Left ventricle myocardium inferior (tissue), 1 donor: ENCODE measurements around the gene LMCD1. TPM values are rescaled to one million over a fixed set of nuclear protein-coding genes. Genes with fewer than 3 reads are reported as not detected.
A peak's percentile ranks its signal among the peaks of the same experiment; 100 is the strongest.

Source experiments
- DNase-seq: peaks from one replicate; pipeline ENCODE4 v3.0.0-alpha.2; 2020
- H3K27ac ChIP-seq: fragments of 200-600 bp; replicated peaks from 2 replicates; pipeline ENCODE4 v1.8.0; 2021
- H3K27me3 ChIP-seq: fragments of 200-600 bp; 2 replicates; pipeline ENCODE4 v1.8.0; 2021; ENCODE audit warnings: low read depth
- H3K36me3 ChIP-seq: fragments of 200-600 bp; 2 replicates; pipeline ENCODE4 v1.8.0; 2021
- H3K4me1 ChIP-seq: fragments of 200-600 bp; 2 replicates; pipeline ENCODE4 v1.8.0; 2021
- H3K4me3 ChIP-seq: fragments of 200-600 bp; 2 replicates; pipeline ENCODE4 v1.8.0; 2021; ENCODE audit warnings: mild to moderate bottlenecking, moderate library complexity
- H3K9me3 ChIP-seq: fragments of 200-600 bp; replicated peaks from 2 replicates; pipeline ENCODE4 v1.8.0; 2021
- intact Hi-C: fragments of 100-400 bp; cut with micrococcal nuclease; formaldehyde crosslinking; loops from one replicate; pipeline ENCODE4 v1.11.0; 2022
- total RNA-seq: library from RNA; stranded (reverse); fragmentation: NEBNext Ultra II Directional; extraction: Animal tissue kit (Norgen Biotek cat#: 25700); gene quantifications from one replicate; pipeline ENCODE4 v1.2.1, GENCODE V29; 2021
- TF ChIP-seq, protein P1 (sequence below): fragments of 200-600 bp; IDR thresholded peaks from 2 replicates; pipeline ENCODE4 v1.8.0; 2021; ENCODE audit warnings: antibody characterized with exemption, mild to moderate bottlenecking, borderline replicate concordance
- donor health status: DM: no; HTN: yes; CAD: no; lungs with severe emphysema.

The LMCD1 gene
- total RNA-seq, 1 donor from 2014 or later: 72.9 TPM

DNA sequence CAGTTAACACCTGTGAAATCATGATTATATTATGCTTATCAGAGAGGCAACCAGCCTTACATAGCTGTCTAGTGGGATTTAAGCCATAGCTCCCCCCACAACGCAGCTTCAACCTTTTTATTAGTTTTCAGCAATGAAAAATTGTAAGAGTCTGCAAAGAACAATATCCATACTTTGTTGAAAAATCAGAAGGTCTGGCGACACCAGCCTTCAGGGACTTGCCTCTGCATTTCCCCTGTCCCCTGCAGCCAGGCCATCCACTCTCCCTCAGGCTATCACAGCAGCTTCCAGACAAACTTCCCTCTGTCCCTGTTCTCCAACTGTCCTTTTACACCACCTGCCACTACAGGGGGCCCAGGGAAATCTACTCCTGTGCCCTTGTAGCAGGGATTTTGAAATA, 83.0 kb downstream of the LMCD1 start:
- DNase-seq: no peak
- Histone ChIP-seq H3K27ac (no peak overlapping the region), H3K27me3 (no peaks in the 10 kb centered on the region), H3K4me3 (no peak overlapping the region), H3K4me1 (no peaks in the 10 kb centered on the region), H3K9me3 (no peaks in the 10 kb centered on the region), H3K36me3 (no peaks in the 10 kb centered on the region)
- TF ChIP-seq, protein P1, sequence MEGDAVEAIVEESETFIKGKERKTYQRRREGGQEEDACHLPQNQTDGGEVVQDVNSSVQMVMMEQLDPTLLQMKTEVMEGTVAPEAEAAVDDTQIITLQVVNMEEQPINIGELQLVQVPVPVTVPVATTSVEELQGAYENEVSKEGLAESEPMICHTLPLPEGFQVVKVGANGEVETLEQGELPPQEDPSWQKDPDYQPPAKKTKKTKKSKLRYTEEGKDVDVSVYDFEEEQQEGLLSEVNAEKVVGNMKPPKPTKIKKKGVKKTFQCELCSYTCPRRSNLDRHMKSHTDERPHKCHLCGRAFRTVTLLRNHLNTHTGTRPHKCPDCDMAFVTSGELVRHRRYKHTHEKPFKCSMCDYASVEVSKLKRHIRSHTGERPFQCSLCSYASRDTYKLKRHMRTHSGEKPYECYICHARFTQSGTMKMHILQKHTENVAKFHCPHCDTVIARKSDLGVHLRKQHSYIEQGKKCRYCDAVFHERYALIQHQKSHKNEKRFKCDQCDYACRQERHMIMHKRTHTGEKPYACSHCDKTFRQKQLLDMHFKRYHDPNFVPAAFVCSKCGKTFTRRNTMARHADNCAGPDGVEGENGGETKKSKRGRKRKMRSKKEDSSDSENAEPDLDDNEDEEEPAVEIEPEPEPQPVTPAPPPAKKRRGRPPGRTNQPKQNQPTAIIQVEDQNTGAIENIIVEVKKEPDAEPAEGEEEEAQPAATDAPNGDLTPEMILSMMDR: no peak
- intact Hi-C loops: no loop called here

DNA sequence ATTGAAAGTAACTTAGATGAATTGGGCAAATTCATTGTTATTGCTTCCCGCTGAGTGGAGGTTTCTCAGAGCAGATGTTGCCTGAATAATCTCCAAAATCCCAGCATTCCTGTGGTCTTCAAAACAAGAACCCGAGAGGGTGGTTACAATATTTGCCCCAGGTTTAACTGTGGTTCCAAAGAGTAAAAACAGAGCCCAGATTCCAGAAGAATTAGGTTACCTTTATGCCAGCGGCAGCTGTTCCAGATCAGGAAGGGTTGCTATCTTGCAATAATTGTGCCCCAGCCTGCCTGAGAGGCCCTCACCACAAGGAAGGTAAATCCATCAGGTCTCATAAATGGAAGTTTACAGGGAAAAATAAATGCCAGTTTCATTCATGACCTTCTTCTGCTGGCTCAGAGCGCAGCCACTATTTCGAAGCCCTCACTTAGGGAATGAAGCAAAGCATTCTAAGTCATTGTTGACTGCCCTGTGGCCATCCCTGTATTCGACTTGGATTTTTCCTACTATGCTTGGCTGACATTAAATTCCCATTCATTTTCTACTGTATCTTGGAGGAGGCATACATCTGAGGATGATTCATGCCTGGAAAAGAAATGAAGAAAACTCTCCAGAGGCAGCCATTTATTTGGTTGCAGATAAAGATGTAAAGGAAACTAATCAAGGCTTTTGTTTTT, 88.4 kb downstream of the LMCD1 start:
- DNase-seq: no peak
- no peak overlapping the region for H3K4me3 ChIP-seq
- intact Hi-C loops: no loop called here
- H3K27ac ChIP-seq: no peak overlapping the region
- H3K27me3 ChIP-seq: no peaks in the 10 kb centered on the region
- TF ChIP-seq, protein P1: no peak
- no peaks in the 10 kb centered on the region for H3K36me3 ChIP-seq
- no peaks in the 10 kb centered on the region for H3K9me3 ChIP-seq
- H3K4me1 ChIP-seq: peaks cover 22% of the 10 kb centered on the region

DNA sequence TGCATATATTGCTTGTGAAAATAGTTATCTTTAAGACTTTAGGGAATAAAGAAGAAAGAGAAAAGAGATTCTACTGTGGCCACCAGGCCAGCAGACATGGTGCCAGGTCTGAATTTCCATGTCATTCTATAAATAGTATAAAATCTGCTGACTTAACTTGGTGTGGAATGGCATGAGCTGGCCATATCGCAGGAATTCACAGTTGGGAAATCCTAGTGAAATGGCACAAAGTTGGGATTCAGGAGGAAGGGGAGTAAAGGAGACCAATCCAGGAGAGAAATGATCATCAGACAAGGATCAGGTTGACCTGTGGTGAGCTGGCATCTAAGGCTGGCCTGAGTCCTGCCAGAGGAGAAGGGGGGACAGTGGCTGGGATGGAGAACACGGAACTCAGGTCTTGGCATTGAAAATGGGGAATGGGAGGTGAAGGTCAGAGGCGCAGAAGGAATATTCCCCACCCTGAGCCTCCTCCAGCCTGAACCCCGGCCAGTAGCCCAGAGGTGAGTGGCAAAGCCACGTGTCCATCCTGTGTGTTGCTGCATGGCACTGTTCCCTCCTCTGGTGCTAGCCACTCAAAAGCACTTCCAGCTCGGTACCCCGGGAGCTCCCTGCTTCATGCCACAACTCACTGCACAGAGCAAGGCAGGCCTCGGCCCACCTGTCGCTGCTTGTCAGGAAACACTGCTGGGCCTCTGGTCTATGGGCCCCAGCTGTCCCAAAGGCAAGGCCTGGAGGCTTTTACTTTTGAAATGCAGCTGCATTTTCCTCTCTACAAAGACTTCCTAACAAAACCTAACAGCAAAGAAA, 91.6 kb downstream of the LMCD1 start:
- peak overlapping the region; percentile 77 for H3K27ac ChIP-seq
- TF ChIP-seq, protein P1: no peak

DNA sequence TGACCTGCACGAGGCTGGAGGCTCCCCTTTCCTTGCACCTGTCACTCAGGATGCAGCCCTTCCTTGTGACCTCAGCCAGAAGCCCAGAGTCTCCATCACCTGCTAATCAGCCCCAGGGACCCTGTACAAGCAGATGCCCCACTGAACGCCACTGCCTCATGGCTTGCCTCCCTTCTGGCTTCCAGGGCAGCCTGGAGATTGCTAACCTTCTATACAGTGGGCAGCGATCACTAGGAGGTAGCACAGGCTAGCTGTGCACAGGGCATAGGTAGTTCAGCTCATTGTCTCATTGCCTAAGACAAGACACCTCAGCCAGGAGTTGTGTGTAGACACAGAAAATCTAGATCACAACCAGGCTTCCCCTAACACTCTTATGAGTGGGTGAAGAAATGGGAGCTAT, 93.6 kb downstream of the LMCD1 start:
- no peak overlapping the region for H3K4me3 ChIP-seq
- peak overlapping the region; percentile 30 for H3K27ac ChIP-seq
- intact Hi-C loops: no loop called here
- DNase-seq: no peak
- H3K4me1 ChIP-seq: peaks cover 44% of the 10 kb centered on the region
- TF ChIP-seq, protein P1: no peak
- no peaks in the 10 kb centered on the region for H3K36me3 ChIP-seq
- H3K27me3 ChIP-seq: no peaks in the 10 kb centered on the region
- no peaks in the 10 kb centered on the region for H3K9me3 ChIP-seq

More for the DNA sequence above, 91.6 kb downstream of the LMCD1 start:
- Histone ChIP-seq H3K4me3 (no peak overlapping the region), H3K9me3 (no peaks in the 10 kb centered on the region), H3K27me3 (no peaks in the 10 kb centered on the region), H3K36me3 (no peaks in the 10 kb centered on the region), H3K4me1 (peaks cover 44% of the 10 kb centered on the region)
- intact Hi-C loops: no loop called here
- DNase-seq: no peak

DNA sequence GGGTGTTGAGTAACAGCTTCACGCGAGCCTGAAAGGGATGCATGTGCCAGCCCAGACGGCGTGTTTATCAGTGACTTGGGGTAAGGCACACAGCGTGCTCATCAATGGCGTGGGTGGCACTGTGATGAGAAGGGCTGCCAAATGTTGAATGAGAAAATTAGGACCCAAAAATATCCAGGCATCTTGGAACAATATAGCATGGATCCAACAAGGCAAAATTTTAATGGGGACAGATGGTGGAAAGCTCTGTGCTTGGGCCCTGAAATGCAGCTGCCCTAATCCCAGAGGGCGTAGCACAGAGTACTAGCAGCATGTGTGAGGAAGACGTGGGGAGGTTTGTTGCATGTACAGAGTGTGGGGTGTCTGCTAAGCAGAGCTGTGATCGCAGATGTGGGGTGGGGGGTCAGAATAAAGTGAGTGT, 94.1 kb downstream of the LMCD1 start:
- intact Hi-C loops: no loop called here
- peak overlapping the region; percentile 30 for H3K27ac ChIP-seq
- peak; percentile 36 for DNase-seq
- TF ChIP-seq, protein P1: no peak
- no peaks in the 10 kb centered on the region for H3K36me3 ChIP-seq
- peaks cover 44% of the 10 kb centered on the region for H3K4me1 ChIP-seq
- no peak overlapping the region for H3K4me3 ChIP-seq
- no peaks in the 10 kb centered on the region for H3K9me3 ChIP-seq
- H3K27me3 ChIP-seq: no peaks in the 10 kb centered on the region
